ENCODE data around the gene NHSL2.
"Not testable (repeated sequence)": the region's sequence is repeated elsewhere in the genome, so short reads cannot be mapped to it uniquely, and the experiment has no call there.

NHSL2 gene

DNA sequence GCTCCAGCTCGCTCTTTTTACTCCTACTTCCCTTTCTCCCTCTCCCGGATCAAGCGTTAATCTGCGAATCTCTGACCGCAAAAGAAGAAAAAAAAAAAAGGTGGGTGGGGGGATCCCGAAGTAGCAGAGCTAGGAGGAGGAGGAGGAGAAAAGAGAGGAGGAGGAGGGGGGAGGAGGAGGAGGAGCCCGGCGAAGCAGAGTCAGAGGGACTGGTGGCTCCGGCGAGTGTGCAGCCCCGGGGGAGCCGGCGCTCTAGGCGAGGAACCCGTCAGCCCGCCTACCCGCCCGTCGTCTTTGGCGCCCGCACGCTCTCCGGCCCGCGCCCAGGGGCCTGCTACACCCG is at the start of gene NHSL2:
TSS of gene NHSL2 (plus strand) at position 203 of the 343 bp plus-strand sequence.
- peak in 1 of 58 donors; percentile 1 for DNase-seq

DNA sequence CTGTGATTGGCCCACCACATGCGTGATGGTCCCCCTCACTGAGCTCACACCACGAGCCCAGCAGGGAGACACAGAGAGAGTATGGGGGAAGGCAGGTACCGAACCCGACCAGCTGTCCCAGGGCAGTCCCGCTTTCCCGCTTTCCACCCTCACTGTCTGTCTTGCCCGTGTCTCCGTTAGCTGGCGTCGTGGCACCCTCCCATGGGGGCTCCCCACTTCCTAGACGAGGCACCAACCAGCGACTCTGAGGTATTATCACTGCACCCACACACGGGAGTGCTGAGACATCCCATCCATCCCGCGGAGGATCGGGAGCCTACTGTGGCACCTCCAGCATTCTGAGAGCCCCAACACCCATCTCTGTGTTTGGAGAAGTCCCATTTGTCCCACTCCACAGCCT is 43.0 kb upstream of the NHSL2 start:
- DNase-seq = no peak

DNA sequence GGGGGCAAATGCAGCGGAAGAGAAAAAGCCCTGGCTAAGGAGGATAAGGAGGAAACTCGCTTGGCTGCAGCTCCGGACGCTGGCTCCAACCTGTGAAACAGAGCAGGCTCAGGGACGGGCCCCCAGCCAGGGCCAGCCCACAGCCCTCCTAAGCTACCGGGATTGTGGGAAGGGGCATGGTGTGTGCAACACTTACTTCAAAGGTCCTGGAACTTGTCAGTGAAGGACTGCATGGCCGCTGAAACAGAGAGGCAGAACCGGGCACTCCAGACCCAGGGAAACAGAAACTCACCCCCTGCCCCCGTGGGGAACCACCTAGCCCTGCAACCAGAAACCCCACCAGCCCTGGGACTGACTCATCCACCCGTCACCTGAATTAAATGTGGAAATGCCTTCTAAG is 41.1 kb upstream of the NHSL2 start:
- DNase-seq = not testable (repeated sequence)

DNA sequence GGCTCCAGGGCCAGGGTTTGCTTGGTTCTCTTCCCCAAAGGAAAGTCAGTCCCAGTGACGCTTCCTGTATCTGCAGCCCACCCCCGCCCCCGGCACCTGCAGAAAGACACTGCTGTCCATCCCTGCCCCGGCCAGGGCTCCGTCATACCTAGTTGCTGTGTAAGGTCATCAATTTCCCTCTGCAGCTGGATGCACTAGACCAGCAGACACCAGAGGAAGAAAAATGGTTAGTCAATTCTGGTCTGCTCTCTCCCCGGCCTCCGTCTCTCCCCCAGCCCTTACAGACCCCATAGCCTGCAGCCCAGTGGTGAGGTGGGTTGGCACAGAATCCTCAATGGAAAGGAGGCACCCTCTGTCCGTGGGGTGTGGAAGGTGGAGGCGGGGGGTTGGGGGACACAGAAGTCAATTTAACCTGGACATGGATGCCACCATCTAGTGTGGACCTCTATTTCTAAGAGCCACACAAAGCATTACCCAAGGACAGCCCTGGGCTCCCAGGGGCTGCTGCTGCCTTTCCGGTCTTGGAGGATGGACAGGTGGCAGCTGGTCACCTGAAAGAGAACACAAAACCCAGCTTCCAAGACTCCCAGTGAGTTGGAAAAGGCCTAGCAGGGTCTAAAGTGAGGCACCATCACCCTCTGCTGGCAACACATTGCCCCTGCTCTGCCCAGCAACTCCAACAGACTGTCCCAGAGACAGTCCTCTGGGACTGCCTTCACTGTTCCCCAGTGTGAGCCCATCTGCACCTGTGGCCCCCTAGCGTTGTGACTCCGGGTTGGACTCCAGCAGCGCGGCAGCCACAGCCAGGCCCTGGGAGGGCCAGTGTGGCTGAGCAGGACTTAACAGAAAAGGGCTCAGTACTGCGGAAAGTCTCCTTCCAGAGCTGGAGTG is 40.2 kb upstream of the NHSL2 start:
- DNase-seq = peak in 3 of 58 donors; percentile 0 to 7 (median 6)

DNA sequence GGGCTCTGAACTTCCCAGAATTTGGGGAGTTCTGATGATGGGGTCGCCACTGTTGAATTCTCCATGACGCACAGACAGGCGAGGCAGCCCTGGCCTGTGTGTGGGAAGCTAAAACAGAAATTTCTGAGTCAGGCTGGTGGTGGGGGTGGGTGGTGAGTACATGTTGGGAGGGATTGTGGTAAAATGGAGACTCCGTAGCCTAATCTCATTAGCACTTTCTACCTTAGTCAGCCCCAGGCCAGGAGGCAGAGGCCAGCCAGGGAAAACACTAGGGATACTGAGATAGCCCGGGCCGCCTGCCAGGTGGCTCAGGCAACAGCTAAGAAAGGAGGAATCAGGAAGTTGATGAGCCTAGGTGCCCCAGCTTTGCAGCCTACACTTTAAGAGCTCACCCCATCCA is 39.3 kb upstream of the NHSL2 start:
- no peak for DNase-seq

DNA sequence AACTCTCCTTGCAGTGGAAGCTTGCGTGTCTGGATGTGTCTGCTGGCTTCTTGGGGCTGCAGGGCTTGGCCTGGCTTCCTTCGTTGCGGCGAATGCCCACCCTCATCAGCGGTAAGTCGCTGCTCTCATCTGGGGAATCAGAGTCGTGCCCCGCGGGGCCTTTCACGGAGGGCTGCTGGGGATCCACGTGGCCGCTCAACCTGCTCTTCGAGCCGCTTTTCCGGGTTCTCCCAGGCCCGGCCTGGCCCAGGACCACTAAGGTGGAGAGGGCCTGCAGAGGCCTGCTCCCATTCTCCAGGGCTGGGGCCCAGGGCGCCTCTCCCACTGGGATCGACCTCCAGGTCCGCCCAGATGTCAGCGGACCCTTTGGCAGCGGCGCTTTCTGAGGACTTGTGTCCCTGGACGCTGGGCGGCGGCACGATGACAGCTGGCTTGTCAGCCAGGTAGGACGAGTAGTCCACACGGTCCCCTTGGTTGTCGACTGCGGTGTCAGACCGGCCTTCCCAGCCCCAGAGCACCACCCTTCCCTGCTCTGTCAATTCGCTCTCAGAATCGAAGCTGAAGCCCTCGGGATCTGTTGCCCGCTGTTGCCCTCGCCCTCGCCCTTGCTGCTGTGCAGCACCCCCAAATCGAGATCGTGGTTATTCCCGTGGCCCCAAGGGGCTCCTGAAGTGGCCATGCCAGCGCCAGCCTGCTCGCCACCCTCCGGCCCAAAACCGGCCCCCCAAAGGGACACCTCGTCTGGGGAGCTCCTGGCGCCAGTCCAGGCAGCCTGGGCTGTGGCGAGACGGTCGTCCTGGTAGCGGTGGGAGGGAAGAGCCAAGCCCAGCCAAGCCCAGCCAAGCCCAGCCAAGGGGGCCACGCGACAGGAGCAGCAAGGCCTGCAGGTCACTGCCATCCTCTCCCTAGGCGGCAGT is 37.8 kb upstream of the NHSL2 start:
- DNase-seq = no peak

DNA sequence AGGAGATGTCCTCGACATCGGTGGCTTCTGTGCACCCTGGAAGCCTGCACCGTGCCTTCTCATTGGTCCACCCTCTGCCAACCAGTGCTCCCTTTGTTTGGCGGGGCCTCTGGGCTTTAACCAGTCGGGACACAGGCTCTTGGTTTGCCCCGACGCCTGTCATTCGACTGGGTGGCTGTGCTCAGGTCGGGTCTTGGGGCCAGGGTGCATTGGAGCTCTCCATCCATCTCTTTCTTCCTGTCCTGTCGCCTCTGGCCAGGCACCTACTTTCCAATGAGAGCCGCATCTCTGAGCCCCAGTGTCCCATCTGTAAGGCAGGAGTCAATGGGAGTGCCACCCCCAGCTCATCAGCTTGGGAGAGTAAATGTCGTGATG is 37.2 kb upstream of the NHSL2 start:
- DNase-seq = no peak

DNA sequence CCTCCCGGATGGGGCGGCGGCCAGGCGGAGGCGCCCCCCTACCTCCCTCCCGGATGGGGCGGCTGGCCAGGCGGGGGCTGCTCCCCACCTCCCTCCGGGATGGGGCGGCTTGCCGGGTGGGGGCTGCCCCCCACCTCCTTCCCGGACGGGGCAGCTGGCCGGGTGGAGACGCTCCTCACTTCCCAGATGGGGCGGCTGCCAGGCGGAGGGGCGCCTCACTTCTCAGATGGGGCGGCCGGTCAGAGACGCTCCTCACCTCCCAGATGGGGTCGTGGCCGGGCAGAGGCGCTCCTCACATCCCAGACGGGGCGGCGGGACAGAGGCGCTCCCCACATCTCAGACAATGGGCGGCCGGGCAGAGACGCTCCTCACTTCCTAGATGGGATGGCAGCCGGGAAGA is 33.8 kb upstream of the NHSL2 start:
- DNase-seq = not testable (repeated sequence)

DNA sequence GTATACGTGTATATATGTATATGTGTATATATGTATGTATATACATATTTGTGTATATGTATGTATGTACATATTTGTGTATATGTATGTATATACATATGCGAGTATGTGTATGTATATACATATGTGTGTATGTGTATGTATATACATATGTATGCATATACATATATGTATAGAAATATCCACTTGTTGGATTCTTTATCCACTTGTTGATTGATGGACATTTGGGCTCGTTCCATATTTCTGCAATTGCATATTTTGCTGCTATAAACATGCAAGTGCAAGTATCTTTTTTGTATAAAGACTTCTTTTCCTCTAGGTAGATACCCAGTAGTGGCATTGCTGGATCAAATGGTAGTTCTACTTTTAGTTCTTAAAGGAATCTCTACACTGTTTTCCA is 25.5 kb upstream of the NHSL2 start:
- no peak for DNase-seq

DNA sequence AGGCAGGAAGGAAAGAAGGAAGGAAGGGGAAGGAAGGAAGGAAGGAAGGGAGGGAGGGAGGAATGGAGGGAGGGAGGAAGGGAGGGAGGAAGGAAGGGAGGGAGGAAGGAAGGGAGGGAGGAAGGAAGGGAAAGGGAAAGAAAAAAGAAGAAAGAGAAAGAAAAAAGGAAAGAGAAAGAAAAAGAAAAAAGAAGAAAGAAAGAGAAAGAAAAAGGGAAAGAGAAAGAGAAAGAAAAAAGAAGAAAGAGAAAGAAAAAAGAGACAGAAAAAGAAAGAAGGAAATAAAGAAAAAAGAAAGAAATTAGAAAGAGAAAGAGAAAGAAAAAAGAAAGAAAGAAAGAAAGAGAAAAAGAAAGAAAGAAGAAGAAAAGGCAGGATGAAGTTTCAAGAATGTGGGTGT is 15.0 kb upstream of the NHSL2 start:
- no peak for DNase-seq

DNA sequence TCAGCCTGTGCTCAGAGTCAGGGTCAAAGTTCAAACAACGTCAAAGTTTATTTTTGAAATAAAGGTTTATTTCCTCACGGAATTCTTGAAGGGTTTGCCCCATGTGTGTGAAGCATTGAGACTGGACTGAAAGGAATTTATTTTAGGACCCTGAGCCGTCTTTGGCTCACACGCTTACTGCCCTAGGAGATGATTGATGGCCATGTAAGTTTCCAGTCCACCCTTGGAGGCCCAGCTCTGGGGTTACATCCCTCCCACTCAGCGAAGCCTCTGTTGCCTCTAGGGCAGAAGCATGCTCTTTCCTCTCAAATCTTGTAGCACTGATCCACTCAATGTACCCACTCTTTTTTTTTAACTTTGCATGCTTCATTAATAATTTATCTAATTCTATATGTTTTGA is 4.5 kb upstream of the NHSL2 start:
- no peak for DNase-seq

DNA sequence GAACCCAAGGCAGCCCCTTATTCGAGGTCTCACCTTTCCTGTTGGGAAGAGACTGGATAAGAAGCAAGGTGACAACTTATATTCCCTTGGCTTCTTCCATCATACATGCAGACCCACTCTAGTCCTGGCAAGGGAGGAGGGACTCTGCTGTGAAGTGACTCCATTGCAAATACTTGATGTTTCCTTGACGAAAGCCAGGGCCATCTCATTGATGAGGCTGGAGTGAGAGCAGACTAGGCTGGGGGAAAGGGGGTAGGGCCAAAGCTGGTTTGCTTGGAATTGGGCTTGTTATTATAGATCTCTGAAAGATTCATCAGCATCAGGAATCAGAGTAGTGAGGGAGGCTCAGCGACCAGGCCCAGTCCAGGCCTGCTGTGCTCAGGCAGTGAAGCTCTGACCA is 2.3 kb upstream of the NHSL2 start:
- no peak for DNase-seq

DNA sequence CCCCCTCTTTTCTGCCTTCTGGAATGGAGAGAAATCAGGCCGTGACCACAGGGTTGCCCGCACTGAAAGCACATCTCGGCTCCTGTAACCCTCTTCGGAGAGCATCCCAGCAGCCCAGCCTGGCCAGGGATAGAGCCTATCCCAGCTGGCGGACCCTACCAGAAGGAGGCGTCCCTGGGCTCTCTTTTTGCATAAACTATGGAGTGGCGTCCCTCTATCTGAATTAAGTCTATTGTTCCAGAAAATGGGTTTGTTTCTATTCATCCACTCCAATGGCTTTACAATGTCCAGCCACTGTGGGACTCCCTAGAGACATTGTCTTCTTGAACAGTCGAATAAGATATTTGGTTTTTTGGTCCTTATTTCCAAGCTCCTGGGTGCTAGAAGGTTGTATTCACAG is 689 bp upstream of the NHSL2 start:
- no peak for DNase-seq

DNA sequence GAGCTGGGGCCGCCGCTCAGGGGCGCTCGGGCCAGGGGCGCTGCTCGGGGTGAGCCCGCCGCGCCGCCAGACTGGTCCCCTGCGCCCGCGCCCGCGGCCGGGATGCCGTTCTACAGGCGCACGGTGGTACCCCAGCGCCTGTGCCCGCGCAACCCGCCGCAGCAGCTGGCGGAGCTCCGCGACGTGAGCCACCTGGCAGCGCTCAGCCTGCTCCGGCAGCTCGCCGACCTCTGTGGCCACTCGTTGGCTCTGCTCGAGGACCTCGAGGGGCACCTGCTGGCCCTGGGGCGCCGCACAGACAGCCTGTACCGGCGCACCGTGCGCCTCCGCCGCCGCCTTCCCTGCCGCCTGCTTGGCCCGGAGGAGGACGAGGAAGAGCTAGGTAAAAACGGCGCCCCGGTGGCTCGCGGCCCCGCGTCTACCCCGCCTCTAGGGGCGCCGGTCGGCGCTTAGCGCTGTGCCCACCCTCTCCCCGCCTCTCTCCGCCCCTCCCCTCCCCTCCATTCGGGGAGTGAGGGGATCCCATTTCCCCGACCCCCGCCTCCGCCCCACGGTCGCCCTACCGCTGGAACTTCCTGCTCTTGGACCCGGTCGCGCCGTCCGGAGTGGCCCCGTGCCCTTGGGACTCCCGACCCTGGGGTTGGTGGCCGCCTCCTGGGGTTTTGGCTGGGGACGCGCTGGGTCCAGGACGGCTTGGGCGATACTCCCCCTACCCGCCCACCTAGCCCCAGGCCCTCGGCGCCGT is 513 bp downstream of the NHSL2 start:
- DNase-seq = peak in 1 of 58 donors; percentile 7

DNA sequence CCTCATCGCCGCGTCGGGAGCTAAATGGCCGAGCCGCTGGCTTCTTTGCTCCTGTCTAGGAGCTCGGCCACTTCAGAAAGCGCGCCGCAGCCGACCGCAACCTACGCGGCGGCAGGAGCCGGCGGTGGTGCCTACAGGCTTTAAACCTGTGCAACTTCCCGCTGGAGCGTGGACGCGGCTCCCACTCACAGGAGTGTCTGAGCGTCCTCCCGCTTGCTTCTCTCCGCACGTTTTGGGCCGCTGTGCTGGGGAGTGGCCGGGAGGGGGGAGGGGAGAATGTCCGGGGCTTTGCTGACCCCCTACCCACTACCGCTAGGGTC is 1.0 kb downstream of the NHSL2 start:
- DNase-seq = peak in 1 of 58 donors; percentile 1

DNA sequence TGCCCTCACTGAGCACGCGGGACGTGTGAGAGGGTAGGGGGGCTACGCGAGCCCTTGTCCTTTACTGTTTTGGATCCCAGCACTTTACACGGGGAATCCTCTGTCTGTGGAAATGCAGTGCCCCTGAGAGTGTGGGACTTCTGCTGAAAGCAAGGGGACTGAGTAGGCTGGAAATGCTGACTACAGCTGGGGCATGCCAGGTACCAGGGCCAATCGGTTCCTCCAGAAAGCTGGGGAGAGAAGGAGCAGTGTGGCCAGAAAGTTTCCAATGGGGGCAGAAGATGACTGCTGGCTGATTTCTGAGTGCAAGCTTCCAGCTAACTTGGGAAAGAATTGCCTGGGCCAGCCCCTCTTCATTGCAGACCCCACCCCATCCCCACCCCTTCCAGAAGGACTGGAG is 1.5 kb downstream of the NHSL2 start:
- no peak for DNase-seq

DNA sequence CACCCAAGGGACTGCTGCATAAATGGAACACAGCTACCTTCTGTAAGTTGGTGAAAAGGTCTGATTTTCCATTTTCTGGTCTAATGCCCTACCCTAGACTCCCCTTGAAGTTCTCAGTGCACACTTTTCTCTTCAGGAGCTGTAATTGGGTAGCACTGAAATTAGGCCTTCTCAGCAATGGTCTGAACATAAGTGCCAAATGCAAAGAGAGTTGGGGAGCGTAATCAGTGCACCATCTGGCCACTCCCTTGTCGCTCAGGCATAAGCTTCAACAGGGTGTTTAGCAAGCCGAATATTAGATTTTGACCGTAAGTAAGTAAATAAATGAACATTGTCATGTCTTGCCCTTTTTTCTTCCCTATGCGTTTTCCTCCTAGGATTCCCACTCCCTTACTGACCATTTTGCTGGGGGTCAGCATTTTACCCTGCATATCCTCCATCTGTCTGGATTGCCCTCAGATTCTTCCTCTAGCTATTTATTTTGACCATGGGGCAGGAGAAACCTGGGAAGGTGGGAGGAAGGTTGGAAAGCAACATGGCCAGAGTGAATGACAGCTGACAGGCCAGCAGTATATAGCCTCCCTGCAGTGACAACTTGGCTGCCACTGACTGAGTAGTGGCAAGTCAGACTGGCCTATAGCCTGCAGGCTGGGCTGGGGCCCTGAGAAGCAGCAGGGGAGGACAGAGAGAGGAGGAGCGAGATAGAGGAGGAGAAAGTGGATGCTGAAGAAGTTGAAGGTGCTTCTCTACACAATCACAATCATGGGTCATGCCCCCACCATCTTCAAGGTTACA is 2.7 kb downstream of the NHSL2 start:
- no peak for DNase-seq

DNA sequence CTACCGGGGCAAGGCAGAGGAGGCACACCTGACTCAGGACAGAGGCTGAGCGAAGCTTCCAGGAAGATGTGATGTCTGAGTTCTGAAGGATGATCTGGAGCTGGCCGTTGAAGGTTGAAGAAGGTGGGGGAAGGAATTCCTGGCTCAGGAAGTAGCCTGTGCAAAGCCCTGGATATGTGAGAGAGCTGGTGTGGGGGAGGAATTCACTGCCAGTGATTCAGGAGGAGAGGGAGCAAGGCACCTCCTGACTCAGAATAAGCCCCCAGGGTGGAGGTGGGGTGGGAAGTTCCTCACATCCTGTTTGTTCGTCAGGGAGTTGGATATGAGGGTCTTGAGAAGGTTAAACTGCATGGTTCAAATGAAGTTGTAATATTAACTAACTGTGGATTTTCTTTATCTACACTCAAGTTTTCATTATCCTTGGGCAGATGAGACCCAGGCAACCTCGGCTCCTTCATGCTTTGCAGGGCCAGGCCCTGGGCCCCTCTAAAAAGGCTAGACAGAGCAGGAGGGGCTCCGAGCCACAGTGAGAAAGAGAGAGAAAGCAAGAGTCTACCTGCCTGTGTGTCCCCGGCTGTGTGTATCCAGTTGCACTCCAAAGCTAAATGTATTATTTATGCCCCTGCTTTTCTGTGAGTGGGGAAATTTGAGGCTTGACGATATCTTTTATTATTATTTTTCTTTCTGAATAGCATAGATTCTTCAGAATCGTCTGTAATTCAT is 7.1 kb downstream of the NHSL2 start:
- no peak for DNase-seq

DNA sequence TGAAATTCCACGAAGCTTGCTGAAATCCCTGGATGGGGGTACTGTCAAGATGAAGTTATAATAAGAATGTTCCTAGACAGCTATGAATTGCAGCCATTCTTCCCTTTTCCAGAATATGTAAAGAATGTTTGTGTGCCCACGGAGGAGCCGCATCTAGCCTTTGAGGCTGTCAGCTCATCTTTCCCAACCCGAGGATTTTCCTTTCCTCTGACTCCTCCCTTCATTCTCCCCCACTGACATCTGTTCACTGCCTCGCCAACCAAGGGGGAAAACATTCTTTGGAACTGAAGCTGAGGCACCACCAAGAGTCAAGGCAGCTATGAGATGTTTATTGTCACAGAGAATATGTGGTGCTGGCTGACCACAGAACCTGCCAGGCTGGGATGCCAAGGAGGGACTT is 8.8 kb downstream of the NHSL2 start:
- no peak for DNase-seq

DNA sequence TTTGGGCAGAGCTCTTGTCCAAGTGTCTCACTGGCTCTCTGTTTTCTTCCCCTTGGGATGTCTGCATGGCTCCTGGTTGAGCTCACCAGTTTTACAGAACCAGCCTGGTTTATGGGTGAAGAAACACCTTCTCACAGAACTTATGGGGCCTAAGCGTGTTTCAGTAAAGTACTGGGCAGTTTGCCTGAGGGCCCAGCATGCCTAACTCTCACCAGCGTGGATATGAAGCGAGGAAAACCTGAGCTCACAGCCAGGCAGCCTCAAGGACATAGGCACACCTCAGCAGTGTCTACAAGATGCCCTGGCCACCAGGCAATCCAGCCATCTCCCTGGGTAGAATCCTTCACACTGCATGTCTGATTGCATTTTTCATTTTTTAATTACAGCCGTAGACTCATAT is 9.2 kb downstream of the NHSL2 start:
- no peak for DNase-seq

Data from anterior cingulate cortex (tissue), 58 donors.